ENCODE measurements around the gene WDR18. TPM values are rescaled to one million over a fixed set of nuclear protein-coding genes. Genes with fewer than 3 reads are reported as not detected.
A peak's percentile ranks its signal among the peaks of the same experiment; 100 is the strongest.

Gene WDR18
- total RNA-seq, 1 donor from 2014 or later = 29.2 TPM

DNA sequence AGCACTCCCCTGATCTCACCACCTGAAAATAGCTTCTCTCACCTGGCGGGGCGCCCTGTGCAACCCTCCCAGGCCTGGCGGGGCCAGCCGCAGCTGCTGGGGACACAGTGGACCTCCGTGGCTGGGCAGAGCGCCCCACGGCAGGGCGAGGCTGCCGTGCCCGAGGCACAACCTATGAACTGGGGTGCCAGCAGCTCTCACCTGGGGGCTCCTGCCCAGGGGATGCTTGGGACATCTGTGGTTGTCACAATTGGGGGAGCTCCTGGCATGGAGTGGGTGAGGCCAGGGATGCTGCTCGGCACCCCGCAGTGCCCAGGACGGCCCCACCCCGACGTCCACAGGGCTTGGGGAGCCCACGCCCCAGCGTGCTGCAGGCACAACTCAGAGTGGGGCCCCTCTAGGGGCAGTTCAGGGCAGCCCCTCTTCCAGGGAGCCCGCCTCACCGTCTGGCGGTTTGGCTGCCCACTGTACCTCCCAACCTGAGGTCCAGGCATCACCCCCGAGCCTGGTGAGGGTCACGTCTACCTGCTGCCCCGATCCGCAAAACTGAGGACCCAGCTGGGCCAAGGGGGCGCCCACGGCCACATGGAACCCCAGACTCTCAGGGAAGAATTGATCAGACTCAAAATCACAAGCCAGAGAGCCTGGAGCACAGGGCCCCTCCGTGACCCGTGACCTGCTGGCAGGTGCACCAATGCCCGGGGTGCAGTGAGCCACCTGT lies 31.1 kb downstream of the WDR18 start:
- DNase-seq (no peak), ATAC-seq (no peak)
- no peak overlapping the region for H3K27ac ChIP-seq
- TF ChIP-seq, protein P1, sequence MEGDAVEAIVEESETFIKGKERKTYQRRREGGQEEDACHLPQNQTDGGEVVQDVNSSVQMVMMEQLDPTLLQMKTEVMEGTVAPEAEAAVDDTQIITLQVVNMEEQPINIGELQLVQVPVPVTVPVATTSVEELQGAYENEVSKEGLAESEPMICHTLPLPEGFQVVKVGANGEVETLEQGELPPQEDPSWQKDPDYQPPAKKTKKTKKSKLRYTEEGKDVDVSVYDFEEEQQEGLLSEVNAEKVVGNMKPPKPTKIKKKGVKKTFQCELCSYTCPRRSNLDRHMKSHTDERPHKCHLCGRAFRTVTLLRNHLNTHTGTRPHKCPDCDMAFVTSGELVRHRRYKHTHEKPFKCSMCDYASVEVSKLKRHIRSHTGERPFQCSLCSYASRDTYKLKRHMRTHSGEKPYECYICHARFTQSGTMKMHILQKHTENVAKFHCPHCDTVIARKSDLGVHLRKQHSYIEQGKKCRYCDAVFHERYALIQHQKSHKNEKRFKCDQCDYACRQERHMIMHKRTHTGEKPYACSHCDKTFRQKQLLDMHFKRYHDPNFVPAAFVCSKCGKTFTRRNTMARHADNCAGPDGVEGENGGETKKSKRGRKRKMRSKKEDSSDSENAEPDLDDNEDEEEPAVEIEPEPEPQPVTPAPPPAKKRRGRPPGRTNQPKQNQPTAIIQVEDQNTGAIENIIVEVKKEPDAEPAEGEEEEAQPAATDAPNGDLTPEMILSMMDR (IDR thresholded peaks at IDR 0.05) = no peak
- H3K4me3 ChIP-seq = no peak overlapping the region
- H3K36me3 ChIP-seq = peaks cover 43% of the 10 kb centered on the region
- intact Hi-C loops (cut with DNase I) = no loop called here
- H3K27me3 ChIP-seq (ENCODE audit: low read depth) = no peaks in the 10 kb centered on the region
- peaks cover 53% of the 10 kb centered on the region for H3K4me1 ChIP-seq
- no peaks in the 10 kb centered on the region for H3K9me3 ChIP-seq

DNA sequence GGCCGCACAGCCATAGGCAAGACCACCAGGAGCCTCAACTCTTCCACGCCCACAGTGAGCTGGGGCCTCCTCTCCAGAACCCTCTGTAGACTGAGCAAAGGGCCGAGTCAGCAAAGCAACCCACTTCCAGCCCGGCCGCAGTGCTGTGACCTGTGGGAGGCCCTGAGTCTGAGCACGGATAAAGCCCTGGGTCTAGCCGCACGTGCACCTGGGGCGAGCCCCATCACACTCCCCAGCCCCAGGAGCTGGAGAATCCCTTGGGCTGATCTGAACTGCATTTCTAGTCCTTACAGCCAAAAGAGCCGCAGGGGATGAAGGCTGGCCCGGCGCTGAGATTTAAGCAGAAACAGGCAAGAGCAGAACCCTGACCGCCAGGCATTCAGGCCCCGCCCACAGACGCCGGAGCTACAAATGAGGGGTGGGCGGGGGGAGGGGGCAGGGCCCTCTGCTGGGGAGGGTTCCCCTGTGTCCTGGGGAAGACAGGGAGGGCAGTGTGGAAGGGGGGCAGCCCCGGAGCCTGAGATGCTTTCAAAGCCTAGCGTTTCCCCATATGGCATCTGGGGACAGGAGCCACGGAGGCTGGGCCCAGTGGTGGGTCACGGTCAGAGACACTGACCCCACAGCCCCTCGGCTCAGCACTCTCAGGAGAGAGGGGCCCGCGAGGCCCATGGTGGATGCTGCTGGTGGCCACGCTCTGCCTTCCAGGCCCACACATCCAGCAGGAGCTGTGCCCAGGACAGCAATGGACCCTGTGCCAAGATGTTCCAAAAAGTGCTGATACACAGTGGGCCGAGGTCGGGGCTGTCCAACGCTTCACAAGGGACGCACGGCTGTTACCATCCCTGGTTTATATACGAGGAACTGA lies 31.9 kb downstream of the WDR18 start:
- peak overlapping the region; percentile 6 for H3K27ac ChIP-seq
- TF ChIP-seq, protein P1 (IDR thresholded peaks at IDR 0.05) = no peak
- peaks cover 52% of the 10 kb centered on the region for H3K4me1 ChIP-seq
- no peak overlapping the region for H3K4me3 ChIP-seq
- peaks cover 35% of the 10 kb centered on the region for H3K36me3 ChIP-seq
- H3K9me3 ChIP-seq = no peaks in the 10 kb centered on the region
- DNase-seq (no peak), ATAC-seq (no peak)
- H3K27me3 ChIP-seq (ENCODE audit: low read depth) = no peaks in the 10 kb centered on the region
- intact Hi-C loops (cut with DNase I) = no loop called here

DNA sequence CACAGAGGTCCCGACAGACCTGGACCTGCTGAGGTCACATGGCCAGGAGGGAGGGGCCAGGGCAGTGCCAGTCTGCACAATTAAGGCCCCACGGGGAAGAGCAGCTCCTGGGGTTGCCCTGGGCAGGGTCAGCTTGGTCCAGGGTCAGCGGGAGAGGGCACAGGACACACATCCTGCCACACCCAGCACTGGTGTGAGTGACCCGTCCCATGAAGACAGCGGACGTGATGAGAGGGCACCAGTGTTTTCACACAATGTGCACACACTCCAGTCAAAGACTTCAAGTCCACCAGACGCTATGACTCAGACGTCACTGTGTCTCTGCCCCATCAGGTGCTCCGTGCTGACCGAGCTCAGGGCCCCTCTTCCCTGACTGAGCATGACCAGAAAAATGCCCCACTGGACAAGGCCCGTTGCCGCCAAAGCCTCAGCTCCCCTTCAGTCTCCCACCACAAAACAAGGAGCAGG lies 32.5 kb downstream of the WDR18 start:
- peak overlapping the region; percentile 20 for H3K4me3 ChIP-seq
- intact Hi-C loops (cut with DNase I) = no loop called here
- peaks cover 53% of the 10 kb centered on the region for H3K4me1 ChIP-seq
- H3K9me3 ChIP-seq = no peaks in the 10 kb centered on the region
- DNase-seq (no peak), ATAC-seq (no peak)
- no peaks in the 10 kb centered on the region for H3K27me3 ChIP-seq (ENCODE audit: low read depth)
- H3K36me3 ChIP-seq = peaks cover 29% of the 10 kb centered on the region
- peak overlapping the region; percentile 6 for H3K27ac ChIP-seq
- TF ChIP-seq, protein P1 (IDR thresholded peaks at IDR 0.05) = no peak

DNA sequence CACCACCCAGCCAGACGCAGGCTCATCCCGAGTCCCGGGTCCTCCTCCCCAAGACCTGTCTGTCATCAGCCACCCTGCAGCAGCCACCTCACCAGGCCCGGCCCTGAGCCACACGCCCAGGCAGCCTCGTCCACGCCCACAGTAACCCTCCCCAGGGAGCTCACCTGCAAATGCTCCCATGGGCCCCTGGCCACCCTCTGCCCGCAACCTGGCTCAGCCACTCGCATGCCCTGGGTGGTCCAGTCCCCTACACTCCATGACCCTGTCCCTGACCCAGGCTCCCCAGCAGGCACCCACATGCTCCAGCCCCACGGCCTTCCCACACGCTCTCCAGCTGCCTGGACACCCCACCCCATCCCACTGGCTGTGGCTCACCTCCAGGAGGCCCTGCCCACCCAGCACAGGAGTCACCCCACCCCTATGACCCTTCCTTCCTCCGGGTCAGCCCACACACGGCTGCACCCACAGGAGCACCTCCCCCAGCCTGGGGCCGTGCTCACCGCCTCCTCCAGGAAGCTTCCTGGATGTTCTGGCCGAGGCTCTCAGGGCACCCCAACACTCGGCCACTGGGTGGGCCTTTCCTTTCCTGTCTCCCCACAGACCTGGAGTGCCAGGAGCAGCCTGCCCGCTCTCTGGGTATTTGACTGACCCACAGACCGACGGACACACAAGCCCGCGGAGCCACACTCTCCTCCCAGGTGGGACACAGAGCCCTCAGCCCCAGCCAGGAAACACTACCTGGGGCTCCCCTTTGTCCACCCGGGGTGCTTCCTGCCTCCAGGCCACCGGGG lies 33.2 kb downstream of the WDR18 start:
- peaks cover 60% of the 10 kb centered on the region for H3K4me1 ChIP-seq
- H3K27me3 ChIP-seq (ENCODE audit: low read depth) = no peaks in the 10 kb centered on the region
- H3K4me3 ChIP-seq = peak overlapping the region; percentile 20
- no peak overlapping the region for H3K27ac ChIP-seq
- no peak for ATAC-seq
- intact Hi-C loops (cut with DNase I) = no loop called here
- no peaks in the 10 kb centered on the region for H3K9me3 ChIP-seq
- DNase-seq = no peak
- TF ChIP-seq, protein P1 (IDR thresholded peaks at IDR 0.05) = no peak
- H3K36me3 ChIP-seq = peaks cover 22% of the 10 kb centered on the region

DNA sequence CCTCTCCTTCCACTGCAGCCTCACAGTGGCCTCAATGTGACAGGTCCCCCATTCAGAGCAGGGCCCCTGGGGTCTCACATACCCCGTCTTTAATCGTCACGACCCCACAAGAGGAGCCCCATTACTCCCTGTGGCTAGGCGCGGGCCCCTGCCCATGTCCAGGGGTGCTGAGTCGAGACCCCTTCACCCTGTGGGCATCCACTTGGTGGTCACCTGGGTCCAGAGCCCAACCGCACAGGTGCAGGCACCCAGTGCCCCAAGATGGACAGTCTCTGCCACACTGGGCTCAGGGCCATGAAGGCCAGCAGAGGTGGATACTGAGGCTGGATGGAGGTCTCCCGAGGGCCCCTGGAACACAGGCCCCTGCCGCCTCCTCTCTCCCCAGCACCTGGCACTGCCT lies 33.8 kb downstream of the WDR18 start:
- ATAC-seq (no peak), DNase-seq (no peak)
- Histone ChIP-seq H3K27ac (no peak overlapping the region), H3K4me3 (no peak overlapping the region), H3K4me1 (peaks cover 64% of the 10 kb centered on the region), H3K27me3 (ENCODE audit: low read depth) (no peaks in the 10 kb centered on the region), H3K36me3 (peaks cover 17% of the 10 kb centered on the region), H3K9me3 (no peaks in the 10 kb centered on the region)
- TF ChIP-seq, protein P1 (IDR thresholded peaks at IDR 0.05) = no peak
- intact Hi-C loops (cut with DNase I) = no loop called here

All from lower lobe of right lung (tissue), 2 donors.